ENCODE measurements around the gene SH3BP1. TPM values are rescaled to one million over a fixed set of nuclear protein-coding genes. Genes with fewer than 3 reads are reported as not detected.

The SH3BP1 gene
- total and polyA plus RNA-seq, 2 of the 4 experiments (the other 2 are of a cell fraction): 8.8 to 33.3 TPM

DNA sequence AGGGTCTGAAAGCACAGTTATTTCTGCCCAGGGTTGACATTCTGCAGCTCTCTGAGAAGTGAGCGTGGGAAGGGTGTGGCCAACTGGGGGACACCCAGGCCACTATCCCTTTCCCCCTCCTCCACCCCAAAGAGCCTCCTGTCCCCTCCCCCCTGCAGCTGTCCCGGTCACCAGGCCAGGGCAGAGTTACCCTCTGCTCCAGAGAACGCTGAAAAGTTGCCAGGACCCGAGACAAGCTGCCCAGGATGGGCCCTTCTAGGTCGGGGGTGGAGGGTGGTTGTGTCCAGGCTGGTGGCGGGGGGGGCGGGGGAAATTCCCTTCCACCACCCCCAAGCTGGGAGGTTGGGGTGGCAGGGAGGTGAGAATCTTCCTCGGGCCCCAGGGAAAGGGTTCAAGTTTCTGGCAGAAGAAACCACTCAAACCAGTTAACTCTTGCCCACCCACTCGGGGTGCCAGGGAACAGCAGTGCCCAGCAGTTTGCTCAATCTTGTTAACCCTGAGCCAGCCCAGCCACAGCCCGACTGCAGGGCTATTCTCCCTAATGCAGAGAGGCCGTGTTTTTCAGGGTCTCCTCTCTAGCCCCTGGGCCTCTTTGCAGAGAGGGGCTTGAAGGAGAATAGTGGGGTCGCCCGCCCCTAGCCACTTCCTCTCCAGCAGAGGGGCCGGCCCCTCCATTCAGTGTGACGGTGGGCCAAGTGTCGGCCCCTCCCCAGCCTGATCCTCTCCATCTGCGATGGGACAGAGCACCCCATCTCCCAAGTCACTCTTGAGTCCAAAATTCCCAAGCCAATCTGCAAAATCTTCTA lies 36.7 kb downstream of the SH3BP1 start:
- Histone ChIP-seq H3K4me2 (ENCODE audit: low read depth, low read length) (peak overlapping the region; percentile 89), H3K14ac (replicated peaks; ENCODE audit: low read depth, low read length) (peak overlapping the region; percentile 100), H3K9me1 (ENCODE audit: insufficient read depth, low read length) (no peaks in the 10 kb centered on the region; the same call in 1 of the 2 replicates), H2BK5ac (ENCODE audit: low read depth, low read length, poor library complexity, severe bottlenecking) (peak overlapping the region; percentile 98), H2BK15ac (ENCODE audit: low read depth, low read length) (0 out of 3 replicates have a peak overlapping the region, but pooled peaks have one; percentile 56), H2BK120ac (ENCODE audit: low read depth, low read length) (peak overlapping the region; percentile 87), H4K20me1 (ENCODE audit: insufficient read depth, low read length) (peaks cover 61% of the 10 kb centered on the region), H2AFZ (replicated peaks; ENCODE audit: low read length, poor library complexity) (peak overlapping the region; percentile 77), H3K4me3 (ENCODE audit: insufficient read depth, low read depth, low read length) (peak overlapping the region; percentile 92), H4K5ac (ENCODE audit: low read depth, low read length) (peak overlapping the region; percentile 93), H3K79me1 (ENCODE audit: low read depth in 1 of 2, low read length in 2 of 2) (peaks cover 12 to 62% of the 10 kb centered on the region in 2 experiments; a peak in 3 of 4 replicates), H4K91ac (ENCODE audit: insufficient read depth, low read depth, low read length) (peak overlapping the region; percentile 98), H3K27me3 (ENCODE audit: control insufficient read depth, insufficient read depth, low read length) (no peaks in the 10 kb centered on the region), H3K9me3 (ENCODE audit: control insufficient read depth, insufficient read depth, low read length) (no peaks in the 10 kb centered on the region), H2BK20ac (ENCODE audit: low read depth, low read length) (peak overlapping the region; percentile 24), H3K27ac (ENCODE audit: insufficient read depth, low read length) (peak overlapping the region; percentile 98), H3K4me1 (ENCODE audit: control insufficient read depth, insufficient read depth, low read length) (peaks cover 15% of the 10 kb centered on the region), H4K8ac (ENCODE audit: low read depth in 2 of 2, low read length in 2 of 2) (peak overlapping the region; percentile 89 to 93), H3K4ac (ENCODE audit: low read depth, low read length) (peak overlapping the region; percentile 99), H3K23ac (ENCODE audit: low read depth, low read length) (peak overlapping the region; percentile 100), H2AK9ac (replicated peaks; ENCODE audit: low read depth, low read length, poor library complexity) (peak overlapping the region; percentile 100), H3K18ac (ENCODE audit: low read depth, low read length) (peak overlapping the region; percentile 87), H3K56ac (ENCODE audit: extremely low read depth, insufficient read depth, low read length) (peak overlapping the region; percentile 100), H3K9ac (ENCODE audit: low read depth, low read length) (peak overlapping the region; percentile 97), H2AK5ac (ENCODE audit: low read depth, low read length) (peak overlapping the region; percentile 99), H3K36me3 (ENCODE audit: control insufficient read depth, insufficient read depth, low read length) (peaks cover 28% of the 10 kb centered on the region)
- ATAC-seq (ENCODE audit: low read depth) (peak; percentile 1), DNase-seq (no peak)
- dilution Hi-C loops (cut with HindIII; ENCODE audit: low sequenced_read_pairs, unreplicated experiment): no loop called here
- intact Hi-C loops (cut with micrococcal nuclease): loop anchor here (1.0 to 5.0 kb wide), 2 partner anchors 33 to 129 kb away; no protein-coding TSS in a partner anchor
- in situ Hi-C loops (cut with MboI; ENCODE audit: low sequenced_read_pairs): no loop called here
- POLR2A ChIA-PET (ENCODE audit: unreplicated experiment): interaction anchor here (0.7 to 2.8 kb wide), 6 partner anchors 17 to 65 kb away, joined by 3 to 14 read pairs (median 4); partner anchors contain the start of gene PDXP
- CTCF ChIA-PET: interaction anchor here (1.2 kb wide), 1 partner anchor 18 kb away, joined by 4 read pairs; no protein-coding TSS in a partner anchor
- TF ChIP-seq, protein P1, sequence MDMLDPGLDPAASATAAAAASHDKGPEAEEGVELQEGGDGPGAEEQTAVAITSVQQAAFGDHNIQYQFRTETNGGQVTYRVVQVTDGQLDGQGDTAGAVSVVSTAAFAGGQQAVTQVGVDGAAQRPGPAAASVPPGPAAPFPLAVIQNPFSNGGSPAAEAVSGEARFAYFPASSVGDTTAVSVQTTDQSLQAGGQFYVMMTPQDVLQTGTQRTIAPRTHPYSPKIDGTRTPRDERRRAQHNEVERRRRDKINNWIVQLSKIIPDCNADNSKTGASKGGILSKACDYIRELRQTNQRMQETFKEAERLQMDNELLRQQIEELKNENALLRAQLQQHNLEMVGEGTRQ (IDR thresholded peaks at IDR 0.05; ENCODE audit: low read depth, low read length): no peak
- TF ChIP-seq CHD1 (IDR thresholded peaks at IDR 0.05; ENCODE audit: low read depth, low read length): peak; percentile 88; the same call in 1 of the 2 replicates
- TF ChIP-seq, protein P2, sequence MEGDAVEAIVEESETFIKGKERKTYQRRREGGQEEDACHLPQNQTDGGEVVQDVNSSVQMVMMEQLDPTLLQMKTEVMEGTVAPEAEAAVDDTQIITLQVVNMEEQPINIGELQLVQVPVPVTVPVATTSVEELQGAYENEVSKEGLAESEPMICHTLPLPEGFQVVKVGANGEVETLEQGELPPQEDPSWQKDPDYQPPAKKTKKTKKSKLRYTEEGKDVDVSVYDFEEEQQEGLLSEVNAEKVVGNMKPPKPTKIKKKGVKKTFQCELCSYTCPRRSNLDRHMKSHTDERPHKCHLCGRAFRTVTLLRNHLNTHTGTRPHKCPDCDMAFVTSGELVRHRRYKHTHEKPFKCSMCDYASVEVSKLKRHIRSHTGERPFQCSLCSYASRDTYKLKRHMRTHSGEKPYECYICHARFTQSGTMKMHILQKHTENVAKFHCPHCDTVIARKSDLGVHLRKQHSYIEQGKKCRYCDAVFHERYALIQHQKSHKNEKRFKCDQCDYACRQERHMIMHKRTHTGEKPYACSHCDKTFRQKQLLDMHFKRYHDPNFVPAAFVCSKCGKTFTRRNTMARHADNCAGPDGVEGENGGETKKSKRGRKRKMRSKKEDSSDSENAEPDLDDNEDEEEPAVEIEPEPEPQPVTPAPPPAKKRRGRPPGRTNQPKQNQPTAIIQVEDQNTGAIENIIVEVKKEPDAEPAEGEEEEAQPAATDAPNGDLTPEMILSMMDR (conservative IDR thresholded peaks at IDR 0.05; ENCODE audit: low read depth, low read length): no peak
- WGBS, 2 experiments (ENCODE audit: extremely low coverage in 2 of 2, insufficient read length in 1 of 2): no CpG with 5 or more reads among the region's 17 CpGs
- BruUV-seq (replicated peaks): TSS peak; percentile 62

Measured in IMR-90 (cell line).